H1 (cell line): ENCODE data around the gene KRTAP4-5. TPM values are rescaled to one million over a fixed set of nuclear protein-coding genes. Genes with fewer than 3 reads are reported as not detected.
"Not testable (repeated sequence)": the region's sequence is repeated elsewhere in the genome, so short reads cannot be mapped to it uniquely, and the experiment has no call there.

Experiments
- CTCF ChIA-PET: fragments of 300-600 bp; sonication (Branson Sonifier 250); formaldehyde crosslinking; loops from one replicate; lab custom pipeline; 2021; ENCODE audit not compliant: partially characterized antibody; lab: Charles Lee
- POLR2A ChIA-PET: fragments of 300-600 bp; sonication (Branson Sonifier 250); formaldehyde crosslinking; loops from one replicate; lab custom pipeline; 2021; ENCODE audit warnings: inconsistent platforms; ENCODE audit not compliant: partially characterized antibody; lab: Charles Lee
- DNase-seq, 2 experiments: peaks; one replicate each; pipeline versions ENCODE4 v3.0.0 to v3.0.0-alpha.2; 2010 to 2022; ENCODE audit warnings: low spot score in 2 of 2, low read depth in 1 of 2, mixed read lengths in 1 of 2
- FAIRE-seq: peaks from 2 replicates; lab custom pipeline; 2011; peaks lifted over from hg19 to GRCh38; lab: Jason Lieb, UNC
- H2AFZ ChIP-seq: 2 replicates; pipeline ENCODE4 v1.8.1; 2012; ENCODE audit warnings: low read length, inconsistent platforms
- H2AK5ac ChIP-seq: 2 replicates; pipeline ENCODE4 v1.6.1; 2013; ENCODE audit warnings: low read depth, low read length
- H2BK120ac ChIP-seq: replicated peaks from 2 replicates; pipeline ENCODE3; 2013; ENCODE audit warnings: low read depth, low read length, inconsistent platforms
- H2BK12ac ChIP-seq: 2 replicates; pipeline ENCODE4 v1.6.1; 2013; ENCODE audit warnings: low read depth, low read length
- H2BK15ac ChIP-seq: 2 replicates; pipeline ENCODE4 v1.6.1; 2013; ENCODE audit warnings: low read length
- H2BK20ac ChIP-seq: 2 replicates; pipeline ENCODE4 v1.6.1; 2013; ENCODE audit warnings: low read length
- H2BK5ac ChIP-seq: 2 replicates; pipeline ENCODE4 v1.6.1; 2013; ENCODE audit warnings: low read depth, low read length
- H3K14ac ChIP-seq: 2 replicates; pipeline ENCODE4 v1.6.1; 2013; ENCODE audit warnings: inconsistent platforms; ENCODE audit not compliant: insufficient read length
- H3K18ac ChIP-seq: 2 replicates; pipeline ENCODE4 v1.6.1; 2013; ENCODE audit warnings: low read length; ENCODE audit errors: extremely low read depth
- H3K23ac ChIP-seq: 2 replicates; pipeline ENCODE4 v1.6.1; 2013; ENCODE audit warnings: inconsistent platforms; ENCODE audit not compliant: insufficient read length
- H3K23me2 ChIP-seq: 2 replicates; pipeline ENCODE4 v1.6.1; 2013; ENCODE audit warnings: low read depth, low read length
- H3K27ac ChIP-seq: 2 replicates; pipeline ENCODE4 v1.6.1; 2011; ENCODE audit warnings: low read depth, low read length, inconsistent platforms
- H3K27me3 ChIP-seq, 4 experiments: replicated peaks in 1 of 4; 1 replicate in 1 of 4; 2 replicates in 3 of 4; pipeline versions ENCODE4 v1.6.1 to v1.8.1; 2011 to 2013; ENCODE audit warnings: low read length in 3 of 4, mild to moderate bottlenecking in 3 of 4, inconsistent platforms in 2 of 4, mixed read lengths in 2 of 4, moderate library complexity in 1 of 4; ENCODE audit not compliant: control insufficient read depth in 3 of 4, insufficient read depth in 3 of 4; ENCODE audit errors: extremely low read depth in 1 of 4
- H3K36me3 ChIP-seq, 4 experiments: 2 replicates each; pipeline versions ENCODE4 v1.6.1 to v1.8.1; 2011 to 2013; ENCODE audit warnings: mild to moderate bottlenecking in 4 of 4, low read length in 3 of 4, moderate library complexity in 2 of 4, control low read depth in 1 of 4, inconsistent platforms in 1 of 4; ENCODE audit not compliant: insufficient read depth in 4 of 4, control insufficient read depth in 2 of 4
- H3K4ac ChIP-seq: replicated peaks from 2 replicates; pipeline ENCODE3; 2013; ENCODE audit warnings: low read length, low read depth, mixed read lengths, inconsistent platforms; ENCODE audit not compliant: insufficient read length
- H3K4me1 ChIP-seq, 4 experiments: replicated peaks in 1 of 4; 1 replicate in 1 of 4; 2 replicates in 3 of 4; pipeline versions ENCODE4 v1.6.1 to v1.8.1; 2011 to 2013; ENCODE audit warnings: low read length in 3 of 4, inconsistent platforms in 2 of 4, mixed read lengths in 1 of 4; ENCODE audit not compliant: insufficient read depth in 4 of 4, control insufficient read depth in 3 of 4
- H3K4me2 ChIP-seq, 2 experiments: 2 replicates each; pipeline versions ENCODE4 v1.6.1 to v1.8.1; 2011 to 2013; ENCODE audit warnings: low read depth in 2 of 2, low read length in 2 of 2, control low read depth in 1 of 2, inconsistent platforms in 1 of 2, mild to moderate bottlenecking in 1 of 2; ENCODE audit not compliant: insufficient read depth in 1 of 2
- H3K4me3 ChIP-seq, 4 experiments: fragments of 200-600, 300-600 bp in 1 of 4; sonication (generic), shearing (Covaris generic), sonication (Bioruptor Twin) in 1 of 4; 2 replicates each; pipeline versions ENCODE4 v1.5.1 to v1.8.1; 2011 to 2016; ENCODE audit warnings: low read length in 4 of 4, low read depth in 3 of 4, control low read depth in 2 of 4, inconsistent platforms in 2 of 4, mild to moderate bottlenecking in 2 of 4, mixed read lengths in 1 of 4, moderate library complexity in 1 of 4; ENCODE audit not compliant: insufficient read depth in 2 of 4; ENCODE audit errors: extremely low read depth in 1 of 4
- H3K56ac ChIP-seq: replicated peaks from 2 replicates; pipeline ENCODE3; 2013; ENCODE audit warnings: low read depth, mild to moderate bottlenecking, mixed read lengths, low read length, inconsistent platforms; ENCODE audit not compliant: insufficient read length
- H3K79me1 ChIP-seq: 2 replicates; pipeline ENCODE4 v1.6.1; 2013; ENCODE audit warnings: low read depth, low read length, control low read depth
- H3K79me2 ChIP-seq, 2 experiments: 2 replicates each; pipeline versions ENCODE4 v1.6.1 to v1.8.1; 2012 to 2013; ENCODE audit warnings: low read length in 2 of 2, mild to moderate bottlenecking in 2 of 2, inconsistent platforms in 1 of 2; ENCODE audit not compliant: insufficient read depth in 2 of 2, control insufficient read depth in 1 of 2
- H3K9ac ChIP-seq, 4 experiments: replicated peaks in 1 of 4; 1 replicate in 1 of 4; 2 replicates in 3 of 4; pipeline versions ENCODE4 v1.6.1 to v1.8.1; 2011 to 2013; ENCODE audit warnings: low read depth in 3 of 4, low read length in 3 of 4, control low read depth in 2 of 4, mild to moderate bottlenecking in 2 of 4, moderate library complexity in 2 of 4, inconsistent platforms in 1 of 4; ENCODE audit errors: extremely low read depth in 1 of 4
- H3K9me3 ChIP-seq, 2 experiments: 2 replicates each; pipeline versions ENCODE4 v1.6.1 to v1.8.1; 2012 to 2013; ENCODE audit warnings: mild to moderate bottlenecking in 2 of 2, moderate library complexity in 2 of 2, control low read depth in 1 of 2, inconsistent platforms in 1 of 2, low read depth in 1 of 2, low read length in 1 of 2, mixed read lengths in 1 of 2; ENCODE audit not compliant: insufficient read depth in 2 of 2
- H4K20me1 ChIP-seq, 2 experiments: replicated peaks in 1 of 2; 2 replicates each; pipeline versions ENCODE3 to v1.8.1; 2011 to 2013; ENCODE audit warnings: inconsistent platforms in 2 of 2, low read length in 2 of 2, mild to moderate bottlenecking in 1 of 2; ENCODE audit not compliant: insufficient read depth in 2 of 2, control insufficient read depth in 1 of 2
- H4K5ac ChIP-seq: 2 replicates; pipeline ENCODE4 v1.6.1; 2013; ENCODE audit warnings: low read length, low read depth, mixed read lengths, inconsistent platforms; ENCODE audit not compliant: insufficient read length
- H4K8ac ChIP-seq: 2 replicates; pipeline ENCODE4 v1.8.0; 2013; ENCODE audit warnings: mild to moderate bottlenecking, moderate library complexity, low read length, inconsistent platforms; ENCODE audit not compliant: insufficient read depth; ENCODE audit errors: extremely low read depth
- H4K91ac ChIP-seq: replicated peaks from 2 replicates; pipeline ENCODE3; 2013; ENCODE audit warnings: low read length, mixed read lengths, inconsistent platforms; ENCODE audit not compliant: insufficient read length
- WGBS, 2 experiments: shearing (Covaris generic) in 1 of 2; methylation state at CpG; one replicate each; pipeline versions ENCODE4 v1.1.6 to v1.1.7; 2013 to 2015; ENCODE audit warnings: low lambda C conversion rate in 2 of 2, mixed read lengths in 2 of 2, inconsistent platforms in 1 of 2, low coverage in 1 of 2, missing lambda C conversion rate in 1 of 2; ENCODE audit not compliant: insufficient replicate concordance in 2 of 2, insufficient coverage in 1 of 2, insufficient read length in 1 of 2; ENCODE audit errors: extremely low coverage in 1 of 2, missing lambda C conversion rate in 1 of 2; 5-methylcytosine and 5-hydroxymethylcytosine counted together
- polyA plus RNA-seq, 7 experiments: library from polyadenylated mRNA; depleted of rRNA in 3 of 7; stranded (reverse) in 5 of 7; unstranded in 2 of 7; fragments of >200 nt in 5 of 7; fragments of 200-250 nt in 2 of 7; gene quantifications; 1 replicate in 5 of 7; 2 replicates in 1 of 7; 4 replicates in 1 of 7; pipeline versions ENCODE4 v1.2.1 to v1.2.3, GENCODE V29; 2011 to 2013; ENCODE audit warnings: missing spikeins in 2 of 7, mixed read lengths in 2 of 7
- total RNA-seq: library from RNA; stranded (reverse); fragmentation: NEBNext Ultra II Directional; extraction: Animal tissue kit (Norgen Biotek cat#: 25700); gene quantifications from 2 replicates; pipeline ENCODE4 v1.2.1, GENCODE V29; 2021

Gene KRTAP4-5
- total and polyA plus RNA-seq, 2 of the 8 experiments (the other 6 are each of a cell fraction or from before 2014, with no cell fraction given): not detected

GRCh38 chr17:41160190-41160589, 10.6 kb upstream of the KRTAP4-5 start:
- H3K23me2 ChIP-seq, H3K79me1 ChIP-seq, H4K20me1 ChIP-seq, H2BK20ac ChIP-seq, H4K8ac ChIP-seq, H3K27ac ChIP-seq, H2BK15ac ChIP-seq, H3K36me3 ChIP-seq, H2AFZ ChIP-seq, FAIRE-seq, POLR2A ChIA-PET, H2AK5ac ChIP-seq, H3K9me3 ChIP-seq, H3K23ac ChIP-seq, H3K18ac ChIP-seq, H2BK120ac ChIP-seq, H3K14ac ChIP-seq, H3K9ac ChIP-seq, H2BK5ac ChIP-seq, H3K4me2 ChIP-seq, H3K56ac ChIP-seq, H2BK12ac ChIP-seq, H3K79me2 ChIP-seq, H4K5ac ChIP-seq, H3K4ac ChIP-seq, H4K91ac ChIP-seq, H3K4me3 ChIP-seq, DNase-seq, H3K27me3 ChIP-seq, H3K4me1 ChIP-seq: not testable (repeated sequence)
- CTCF ChIA-PET: interaction anchor here (1.2 kb wide), 1 partner anchor 29 kb away, joined by 3 read pairs; no protein-coding TSS in a partner anchor
- 94% methylated on average over 3 of the region's 3 CpGs; no CpG with 5 or more reads in 1 of the 2 experiments for WGBS, 2 experiments
